HS-5 (cell line): ENCODE data around the gene IQSEC1.

Experiments used
- DNase-seq: peaks from one replicate; pipeline ENCODE4 v3.0.0-alpha.2; 2012; ENCODE audit warnings: low read depth

The IQSEC1 gene

GRCh38 chr3:13073326-13074005 is at the start of gene IQSEC1:
IQSEC1 (minus strand) TSS chr3:13073429; CDS start chr3:13073014, 415 bp downstream.
- DNase-seq: no peak

- DNase-seq: no peak
These were observed 49.1 kb upstream of the IQSEC1 start for GRCh38 chr3:13122081-13123012.

- no peak for DNase-seq
These were observed 48.3 kb upstream of the IQSEC1 start for GRCh38 chr3:13121553-13122001.

GRCh38 chr3:13120928-13121552 is 47.8 kb upstream of the IQSEC1 start:
- DNase-seq: no peak

- no peak for DNase-seq
These were observed 47.2 kb upstream of the IQSEC1 start for GRCh38 chr3:13120289-13120927.

GRCh38 chr3:13119471-13120220 is 46.4 kb upstream of the IQSEC1 start:
- DNase-seq: no peak

GRCh38 chr3:13116426-13116825 is 43.2 kb upstream of the IQSEC1 start:
- DNase-seq: no peak

- DNase-seq: no peak
These were observed 42.8 kb upstream of the IQSEC1 start for GRCh38 chr3:13115991-13116390.

- no peak for DNase-seq
These were observed 42.3 kb upstream of the IQSEC1 start for GRCh38 chr3:13115576-13115910.

- DNase-seq: no peak
These were observed 41.8 kb upstream of the IQSEC1 start for GRCh38 chr3:13114811-13115575.

- DNase-seq: no peak
These were observed 40.4 kb upstream of the IQSEC1 start for GRCh38 chr3:13113346-13114330.

GRCh38 chr3:13112521-13113345 is 39.5 kb upstream of the IQSEC1 start:
- DNase-seq: no peak

GRCh38 chr3:13111873-13112520 is 38.8 kb upstream of the IQSEC1 start:
- DNase-seq: no peak

GRCh38 chr3:13111173-13111872 is 38.1 kb upstream of the IQSEC1 start:
- no peak for DNase-seq

- DNase-seq: no peak
These were observed 37.5 kb upstream of the IQSEC1 start for GRCh38 chr3:13110678-13111116.

- DNase-seq: no peak
These were observed 36.3 kb upstream of the IQSEC1 start for GRCh38 chr3:13109516-13109915.

- no peak for DNase-seq
These were observed 35.6 kb upstream of the IQSEC1 start for GRCh38 chr3:13108861-13109260.
